DLD1 (cell line): Measurements from ENCODE around the gene HINT2.

ENCODE experiments used
- in situ Hi-C: cut with HindIII; loops from 2 replicates; pipeline ENCODE4 v1.10.0; 2017; ENCODE audit warnings: low sequenced_read_pairs

HINT2 gene

DNA sequence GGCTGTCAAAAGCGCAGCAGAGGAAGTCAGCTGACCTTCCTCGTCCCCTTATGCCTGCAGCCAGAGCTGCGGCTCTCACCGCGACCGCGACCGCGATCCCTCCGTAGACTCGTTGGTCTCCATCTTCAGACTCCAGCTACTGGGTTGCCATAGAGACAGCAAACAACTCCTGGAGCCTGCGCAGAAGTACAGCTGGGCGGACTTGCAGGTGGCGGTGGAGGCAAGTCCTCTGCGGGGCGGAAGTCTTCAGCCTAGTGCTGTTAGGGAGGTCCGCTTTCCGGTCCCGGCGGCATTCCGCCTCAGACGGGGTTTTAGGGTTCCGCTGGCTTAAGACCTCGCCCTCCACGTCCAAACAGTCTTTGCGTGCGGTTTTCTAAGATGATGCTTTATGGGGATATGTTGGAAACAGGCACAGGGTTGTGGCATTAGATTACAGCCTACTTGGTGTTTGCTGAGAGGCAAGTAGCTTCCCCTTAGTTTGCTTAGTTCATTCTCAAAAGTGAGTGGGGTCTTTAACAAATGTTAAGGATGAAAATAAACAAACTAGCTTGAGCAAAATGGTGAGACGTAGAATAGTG is 2.7 kb downstream of the HINT2 start, which contains the start of gene SPAG8:
Gene SPAG8, minus strand, starts transcription at position 238 of the 578 bp plus-strand sequence. Its CDS starts 115 bp downstream, at position 123.
- in situ Hi-C loops, result no loop called here

DNA sequence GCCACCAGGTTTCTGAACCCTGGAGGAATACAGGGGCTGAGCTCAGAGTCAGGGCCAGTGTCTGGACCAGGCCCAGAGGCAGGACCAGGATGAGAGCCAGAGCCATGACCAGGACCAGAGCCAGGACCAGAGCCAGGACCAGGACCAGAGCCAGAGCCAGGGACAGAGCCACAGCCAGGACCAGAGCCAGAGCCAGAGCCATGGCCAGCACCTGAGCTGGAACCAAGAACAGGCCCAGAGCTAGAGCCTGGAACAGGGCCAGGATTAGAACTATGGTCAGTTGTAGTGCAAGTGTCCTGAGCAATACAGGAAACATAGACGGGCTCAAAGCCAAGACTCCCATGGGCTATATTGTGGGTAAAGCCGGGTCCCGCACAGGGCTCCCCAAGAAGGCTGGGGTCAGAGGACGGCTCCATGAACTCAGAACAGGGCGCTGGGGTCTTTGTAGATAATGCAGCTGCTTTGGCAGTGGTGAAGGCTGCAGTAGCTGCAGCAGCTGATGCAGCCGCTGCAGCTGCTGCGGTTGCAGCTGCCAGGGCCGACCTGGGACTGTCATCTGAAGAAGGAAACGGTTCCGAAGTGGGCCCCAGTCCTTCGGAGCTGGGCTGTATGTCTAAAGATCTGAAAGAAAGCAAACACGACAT is 3.3 kb downstream of the HINT2 start:
- in situ Hi-C loops, result no loop called here

- in situ Hi-C loops, result no loop called here
Measured at GRCh38 chr9:35810122-35810521, 4.7 kb downstream of the HINT2 start.

- in situ Hi-C loops, result no loop called here
Measured at GRCh38 chr9:35808433-35808832, 6.4 kb downstream of the HINT2 start.

DNA sequence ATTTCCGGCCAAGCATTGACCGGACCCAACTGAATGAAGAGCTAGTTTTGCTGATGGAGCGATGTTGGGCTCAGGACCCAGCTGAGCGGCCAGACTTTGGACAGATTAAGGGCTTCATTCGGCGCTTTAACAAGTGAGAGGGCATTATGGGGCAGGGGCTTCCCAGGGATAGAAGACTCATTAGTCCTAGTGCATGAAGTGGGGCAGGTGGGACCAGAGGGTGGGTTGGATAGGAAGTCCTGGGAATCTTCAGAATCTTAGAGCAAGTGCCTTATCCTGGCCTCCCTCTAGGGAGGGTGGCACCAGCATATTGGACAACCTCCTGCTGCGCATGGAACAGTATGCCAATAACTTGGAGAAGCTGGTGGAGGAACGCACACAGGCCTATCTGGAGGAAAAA is 8.7 kb downstream of the HINT2 start:
- in situ Hi-C loops, result no loop called here

- in situ Hi-C loops, result no loop called here
Measured at GRCh38 chr9:35801328-35802128, 13.3 kb downstream of the HINT2 start.

GRCh38 chr9:35800530-35800929 is 14.3 kb downstream of the HINT2 start:
- in situ Hi-C loops, result no loop called here

DNA sequence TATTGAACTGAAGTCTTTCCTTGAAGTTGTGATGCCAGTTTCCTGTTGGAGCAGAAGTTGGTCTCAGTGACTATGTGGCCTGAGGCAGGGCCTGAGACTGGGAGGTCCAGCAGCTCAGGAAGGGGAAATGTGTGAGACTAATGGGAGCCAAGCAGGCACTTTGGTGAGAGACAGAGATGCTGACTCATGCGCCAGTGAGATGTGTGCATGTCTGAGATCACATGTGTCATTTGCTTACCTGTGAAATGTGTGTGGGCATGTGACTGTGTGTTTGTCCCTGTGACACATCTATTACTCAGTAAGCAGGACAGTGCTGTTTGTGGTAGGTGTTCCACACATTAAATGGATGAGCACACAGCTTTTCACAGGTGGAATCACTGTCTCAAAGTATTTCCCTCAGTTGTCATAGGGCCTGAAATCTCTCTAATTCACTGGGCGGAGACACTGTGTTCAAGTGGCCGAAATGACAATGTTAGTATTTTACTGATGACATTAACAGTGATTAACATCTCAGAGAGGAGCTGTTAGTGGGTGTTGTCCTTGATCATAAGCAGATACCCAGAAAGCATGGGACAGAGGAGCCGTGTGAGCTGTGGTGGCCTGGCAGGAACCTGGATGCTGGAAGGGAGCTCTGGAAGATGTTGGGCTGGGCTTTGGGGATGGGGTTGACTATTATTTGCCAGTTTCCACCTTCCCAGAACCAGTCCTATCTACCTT is 16.0 kb downstream of the HINT2 start:
- in situ Hi-C loops, result no loop called here

DNA sequence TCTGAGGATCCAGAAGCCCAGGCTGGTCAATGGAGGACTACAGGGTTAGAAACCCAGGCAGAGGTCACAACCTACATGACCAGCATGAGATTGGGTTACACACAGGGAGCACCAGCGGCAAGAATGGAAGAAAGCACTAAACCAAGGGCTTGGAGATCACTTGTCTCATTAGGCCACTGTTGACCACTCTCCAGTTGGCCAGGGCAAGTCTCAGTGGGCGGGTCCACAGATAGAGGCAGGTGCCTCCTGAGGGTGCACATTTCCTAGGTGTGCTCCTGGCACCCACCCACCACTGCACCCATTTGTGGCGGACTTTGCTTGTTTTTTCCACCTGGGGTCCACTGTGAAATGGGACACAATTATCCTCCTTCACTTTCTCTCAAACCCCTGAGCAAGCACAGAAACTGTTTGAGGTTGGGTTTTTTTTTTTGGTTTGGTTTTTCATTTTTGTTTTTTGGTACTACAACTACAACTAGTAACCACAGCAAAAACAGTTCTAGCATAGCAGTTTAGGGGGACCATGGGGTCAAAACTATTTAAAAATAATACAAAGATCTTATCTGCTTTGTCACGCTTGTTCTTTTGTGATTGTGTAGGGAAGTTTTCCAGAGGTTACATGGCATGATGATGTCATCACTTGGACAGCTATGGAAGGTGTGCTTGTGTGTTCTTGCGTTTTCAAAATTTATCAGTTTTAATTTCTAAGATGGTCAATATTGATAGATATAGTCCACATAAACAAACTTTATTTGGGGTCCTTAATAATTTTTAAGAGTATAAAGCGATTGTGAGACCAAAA is 17.3 kb downstream of the HINT2 start:
- in situ Hi-C loops, result no loop called here

GRCh38 chr9:35795695-35796094 is 19.1 kb downstream of the HINT2 start:
- in situ Hi-C loops, result no loop called here

GRCh38 chr9:35793461-35793860 is 21.4 kb downstream of the HINT2 start:
- in situ Hi-C loops, result no loop called here

- in situ Hi-C loops, result no loop called here
Measured at GRCh38 chr9:35792826-35793225, 22.0 kb downstream of the HINT2 start.

DNA sequence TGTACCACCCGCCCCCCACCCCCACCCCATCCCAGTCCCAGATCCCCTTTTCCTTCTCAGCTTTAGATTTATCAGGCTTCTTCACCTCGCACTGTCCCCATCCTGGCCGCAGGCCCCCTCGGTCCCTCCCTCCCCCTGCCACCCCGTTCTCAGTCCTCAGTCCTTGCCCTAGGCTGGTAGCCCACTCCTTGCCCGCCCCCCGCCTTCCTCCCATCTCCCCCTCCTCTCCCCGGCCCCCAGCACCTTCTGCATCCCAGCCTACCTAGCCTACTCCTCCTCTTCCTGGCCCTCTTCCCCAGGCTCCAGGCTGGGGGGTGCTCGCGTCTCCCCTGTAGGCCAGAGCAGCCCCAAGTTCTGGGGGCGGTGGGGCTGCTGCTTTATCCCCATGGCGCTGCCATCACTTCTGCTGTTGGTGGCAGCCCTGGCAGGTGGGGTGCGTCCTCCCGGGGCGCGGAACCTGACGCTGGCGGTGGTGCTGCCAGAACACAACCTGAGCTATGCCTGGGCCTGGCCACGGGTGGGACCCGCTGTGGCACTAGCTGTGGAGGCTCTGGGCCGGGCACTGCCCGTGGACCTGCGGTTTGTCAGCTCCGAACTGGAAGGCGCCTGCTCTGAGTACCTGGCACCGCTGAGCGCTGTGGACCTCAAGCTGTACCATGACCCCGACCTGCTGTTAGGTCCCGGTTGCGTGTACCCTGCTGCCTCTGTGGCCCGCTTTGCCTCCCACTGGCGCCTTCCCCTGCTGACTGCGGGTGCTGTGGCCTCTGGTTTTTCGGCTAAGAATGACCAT is 22.6 kb downstream of the HINT2 start:
- in situ Hi-C loops, result no loop called here

DNA sequence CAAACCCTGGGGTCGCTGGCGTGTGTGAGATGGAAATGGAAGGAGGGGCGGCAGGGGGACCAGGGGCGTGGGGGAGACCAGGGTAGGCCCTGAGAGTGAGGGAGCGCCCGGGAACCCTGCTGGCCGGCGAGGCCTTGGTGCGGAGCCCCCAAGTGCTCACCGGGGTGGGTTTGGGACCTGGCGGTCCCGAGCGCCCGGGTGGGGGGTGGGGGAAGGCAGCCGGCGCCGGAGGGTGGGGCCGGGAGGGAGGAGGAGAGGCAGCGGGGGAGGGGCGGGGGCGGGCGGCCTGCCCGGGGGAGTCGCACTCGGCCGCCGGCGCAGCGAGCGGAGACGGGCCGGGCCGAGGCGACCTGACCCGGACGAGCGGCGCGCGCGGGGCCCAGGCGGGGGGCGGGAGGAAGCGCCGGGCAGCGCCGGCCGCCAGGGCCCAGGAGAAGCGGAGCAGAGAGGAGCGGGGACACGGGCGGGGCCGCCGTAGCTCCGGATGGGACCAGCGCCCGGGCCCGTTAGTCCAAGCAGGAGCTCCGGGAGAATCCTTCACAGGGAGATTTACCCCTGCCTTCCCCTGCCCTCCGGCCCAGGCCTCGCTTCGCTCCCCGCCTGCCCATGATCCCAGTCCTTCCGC is 23.4 kb downstream of the HINT2 start, which contains the start of gene NPR2:
Gene NPR2, plus strand, starts transcription at position 295 of the 625 bp plus-strand sequence. CDS start 818 bp downstream, outside the sequence.
- in situ Hi-C loops, result no loop called here

DNA sequence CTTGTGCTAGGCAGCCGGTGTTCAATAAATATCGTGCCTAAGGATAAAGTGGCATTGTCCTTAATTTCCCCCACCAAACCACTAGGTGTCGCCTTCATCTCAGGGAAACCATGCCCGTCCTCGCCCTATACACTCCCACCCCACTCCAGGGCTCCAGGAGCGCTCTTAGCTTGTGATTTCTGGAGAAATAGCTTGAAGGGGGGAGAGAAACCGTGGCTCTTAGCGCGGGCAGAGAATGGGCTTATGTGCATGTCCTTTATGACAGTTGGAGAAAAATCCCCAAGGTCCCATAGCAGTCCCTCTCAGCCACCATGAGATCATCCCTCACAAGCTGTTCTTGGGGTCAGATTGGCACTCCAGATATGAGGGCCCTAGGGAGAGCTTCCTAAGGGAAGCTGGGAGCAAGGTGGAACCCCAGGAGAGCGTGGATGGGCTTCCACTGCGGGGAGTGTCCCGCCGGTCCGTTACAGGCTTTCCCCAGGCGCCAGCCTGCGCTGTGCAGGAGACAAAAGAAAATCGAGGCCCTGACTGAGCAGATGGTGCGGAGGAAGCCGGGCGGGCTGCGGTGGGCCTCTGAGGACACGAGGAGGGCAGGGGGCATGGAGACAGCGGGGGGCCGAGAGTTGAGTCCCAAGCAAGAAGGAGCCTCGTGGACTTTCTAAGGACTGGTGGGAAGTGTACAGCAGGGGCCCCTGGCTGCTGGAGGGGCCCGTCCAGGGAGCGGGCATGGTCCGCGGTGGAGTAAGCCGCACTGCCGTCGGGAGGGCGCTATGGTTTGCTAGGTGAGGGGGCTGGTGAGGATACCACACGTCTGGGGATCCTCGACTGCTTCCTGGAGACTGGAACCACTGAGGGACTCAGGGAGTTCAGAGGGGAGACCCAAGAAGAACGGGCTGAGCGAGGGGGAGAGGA is 24.2 kb downstream of the HINT2 start:
- in situ Hi-C loops, result no loop called here

DNA sequence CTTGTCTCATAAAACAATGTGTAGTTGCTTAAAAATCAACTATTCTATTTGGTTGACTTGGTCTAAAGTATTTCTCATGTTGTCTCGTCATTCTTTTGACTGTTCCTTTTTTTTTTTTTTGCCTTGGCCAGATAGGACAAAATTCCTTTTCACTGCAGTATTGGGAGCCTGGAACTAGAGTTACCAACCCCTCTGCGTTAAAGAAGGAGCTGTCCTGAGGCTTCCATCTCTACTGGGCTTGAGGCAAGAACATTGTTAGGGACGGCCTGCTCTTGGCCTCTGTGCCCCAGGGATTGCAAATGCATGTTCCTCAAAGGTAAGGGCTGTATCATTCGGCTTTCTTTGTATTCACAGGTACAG is 24.8 kb downstream of the HINT2 start:
- in situ Hi-C loops, result no loop called here

- in situ Hi-C loops, result no loop called here
Measured at GRCh38 chr9:35789541-35789940, 25.3 kb downstream of the HINT2 start.

- in situ Hi-C loops, result no loop called here
Measured at GRCh38 chr9:35783418-35783817, 31.4 kb downstream of the HINT2 start.
